HepG2 (cell line): ENCODE data around the gene DPEP1. TPM values are rescaled to one million over a fixed set of nuclear protein-coding genes. Genes with fewer than 3 reads are reported as not detected.
A peak's percentile ranks its signal among the peaks of the same experiment; 100 is the strongest.

Experiments used
- CREB1 ChIP-seq, 2 experiments: fragments of 450-650 bp in 1 of 2; IDR thresholded peaks; 2 replicates each; pipeline ENCODE4 v1.6.1; 2016 to 2017; ENCODE audit warnings: control low read depth in 1 of 2, mild to moderate bottlenecking in 1 of 2, missing compliant biosample characterization in 1 of 2, missing genetic modification characterization in 1 of 2
- FOSL1 ChIP-seq: sonication (generic); formaldehyde crosslinking; IDR thresholded peaks from 2 replicates; pipeline ENCODE4 v1.9.0; 2021; ENCODE audit warnings: missing genetic modification reagents, borderline replicate concordance
- HNF4A ChIP-seq: sonication (generic); formaldehyde crosslinking; IDR thresholded peaks from 2 replicates; pipeline ENCODE4 v1.4.0; 2020; ENCODE audit warnings: missing genetic modification reagents
- HNRNPL ChIP-seq: fragments of 200-400 bp; formaldehyde crosslinking; IDR thresholded peaks from 2 replicates; pipeline ENCODE4 v1.6.1; 2017; ENCODE audit warnings: mild to moderate bottlenecking, low read depth, low read length
- ISX ChIP-seq: sonication (generic); formaldehyde crosslinking; conservative IDR thresholded peaks from 2 replicates; pipeline ENCODE4 v1.5.0; 2020; ENCODE audit warnings: missing genetic modification reagents
- MAZ ChIP-seq, 2 experiments: sonication (generic) in 1 of 2; formaldehyde crosslinking in 1 of 2; IDR thresholded peaks; 2 replicates each; pipeline versions ENCODE4 v1.5.0 to v1.6.1; 2012 to 2020; ENCODE audit warnings: low read depth in 2 of 2, mild to moderate bottlenecking in 2 of 2, borderline replicate concordance in 1 of 2, improper control_type of control experiment in 1 of 2, low read length in 1 of 2, missing genetic modification reagents in 1 of 2, moderate library complexity in 1 of 2
- PHF21A ChIP-seq: sonication (generic); formaldehyde crosslinking; IDR thresholded peaks from 2 replicates; pipeline ENCODE4 v1.5.0; 2020; ENCODE audit warnings: mild to moderate bottlenecking, missing genetic modification reagents
- POLR2A ChIP-seq, 2 experiments: IDR thresholded peaks; 2 replicates each; pipeline ENCODE4 v1.6.1; 2011; ENCODE audit warnings: low read depth in 2 of 2, low read length in 2 of 2, mild to moderate bottlenecking in 1 of 2, moderate library complexity in 1 of 2; ENCODE audit not compliant: insufficient read depth in 1 of 2
- SMC3 ChIP-seq: IDR thresholded peaks from 2 replicates; pipeline ENCODE4 v1.6.1; 2011; ENCODE audit warnings: low read length, improper control_type of control experiment
- SP1 ChIP-seq, 2 experiments: fragments of 450-650 bp in 1 of 2; sonication (generic) in 1 of 2; formaldehyde crosslinking in 1 of 2; IDR thresholded peaks; 2 replicates each; pipeline versions ENCODE4 v1.4.0 to v1.6.1; 2016 to 2020; ENCODE audit warnings: missing genetic modification reagents in 1 of 2
- SP4 ChIP-seq: sonication (generic); formaldehyde crosslinking; IDR thresholded peaks from 2 replicates; pipeline ENCODE4 v1.8.1; 2023; ENCODE audit warnings: mild to moderate bottlenecking, missing genetic modification reagents
- SRSF9 ChIP-seq: fragments of 200-400 bp; formaldehyde crosslinking; IDR thresholded peaks from 2 replicates; pipeline ENCODE4 v1.6.1; 2018; ENCODE audit warnings: borderline replicate concordance, mild to moderate bottlenecking, low read depth, low read length; ENCODE audit not compliant: insufficient read depth, poor library complexity, severe bottlenecking
- TBX3 ChIP-seq: fragments of 450-650 bp; IDR thresholded peaks from 2 replicates; pipeline ENCODE4 v1.6.1; 2017; ENCODE audit warnings: antibody characterized with exemption, mild to moderate bottlenecking, inconsistent platforms, borderline replicate concordance
- TERF1 ChIP-seq: sonication (generic); formaldehyde crosslinking; IDR thresholded peaks from 2 replicates; pipeline ENCODE4 v1.8.0; 2022; ENCODE audit warnings: mild to moderate bottlenecking, missing genetic modification reagents, moderate library complexity
- THAP7 ChIP-seq: sonication (generic); formaldehyde crosslinking; IDR thresholded peaks from 2 replicates; pipeline ENCODE4 v1.8.1; 2023; ENCODE audit warnings: mild to moderate bottlenecking, missing genetic modification reagents
- U2AF2 ChIP-seq: fragments of 200-400 bp; formaldehyde crosslinking; IDR thresholded peaks from 2 replicates; pipeline ENCODE4 v1.6.1; 2017; ENCODE audit warnings: low read depth, mild to moderate bottlenecking, low read length
- ZBTB26 ChIP-seq: IDR thresholded peaks from 2 replicates; pipeline ENCODE4 v1.6.1; 2016; ENCODE audit warnings: missing compliant biosample characterization, missing genetic modification reagents, borderline replicate concordance
- ZIK1 ChIP-seq: sonication (generic); formaldehyde crosslinking; IDR thresholded peaks from 2 replicates; pipeline ENCODE4 v1.5.0; 2020; ENCODE audit warnings: mild to moderate bottlenecking, low read depth, missing genetic modification reagents, borderline replicate concordance
- ZMYM3 ChIP-seq: sonication (generic); formaldehyde crosslinking; IDR thresholded peaks from 2 replicates; pipeline ENCODE4 v1.5.1; 2020; ENCODE audit warnings: mild to moderate bottlenecking, missing genetic modification reagents
- ZNF136 ChIP-seq: sonication (generic); formaldehyde crosslinking; IDR thresholded peaks from 2 replicates; pipeline ENCODE4 v1.8.1; 2022; ENCODE audit warnings: low read depth, mild to moderate bottlenecking, moderate library complexity, missing genetic modification reagents
- ZNF24 ChIP-seq: fragments of 450-650 bp; IDR thresholded peaks from 2 replicates; pipeline ENCODE4 v1.6.1; 2017; ENCODE audit warnings: antibody characterized with exemption, mild to moderate bottlenecking
- ZNF337 ChIP-seq: sonication (generic); formaldehyde crosslinking; IDR thresholded peaks from 2 replicates; pipeline ENCODE4 v1.5.1; 2020; ENCODE audit warnings: missing genetic modification reagents, low read depth, mild to moderate bottlenecking, borderline replicate concordance
- ZNF607 ChIP-seq: sonication (generic); formaldehyde crosslinking; IDR thresholded peaks from 2 replicates; pipeline ENCODE4 v1.5.1; 2020; ENCODE audit warnings: missing genetic modification reagents, mild to moderate bottlenecking, borderline replicate concordance
- ZNF672 ChIP-seq: sonication (generic); formaldehyde crosslinking; IDR thresholded peaks from 2 replicates; pipeline ENCODE4 v1.8.1; 2022; ENCODE audit warnings: missing genetic modification reagents
- ZNF780A ChIP-seq: sonication (generic); formaldehyde crosslinking; IDR thresholded peaks from 2 replicates; pipeline ENCODE4 v1.8.0; 2022; ENCODE audit warnings: mild to moderate bottlenecking, missing genetic modification reagents, moderate library complexity
- ZNF883 ChIP-seq: sonication (generic); formaldehyde crosslinking; IDR thresholded peaks from 2 replicates; pipeline ENCODE4 v1.5.1; 2020; ENCODE audit warnings: mild to moderate bottlenecking, missing genetic modification reagents; ENCODE audit errors: not compliant biosample characterization
- ZSCAN29 ChIP-seq: sonication (generic); formaldehyde crosslinking; conservative IDR thresholded peaks from 2 replicates; pipeline ENCODE4 v1.4.0; 2020; ENCODE audit warnings: mild to moderate bottlenecking, missing genetic modification reagents
- polyA plus RNA-seq, 8 experiments: library from polyadenylated mRNA; depleted of rRNA in 3 of 8; stranded (reverse) in 7 of 8; unstranded in 1 of 8; fragments of >200 nt; fragmentation: Illumina TruSeq in 4 of 8; extraction: Trizol in 4 of 8; gene quantifications; 2 replicates each; pipeline versions ENCODE4 v1.2.1 to v1.2.3, GENCODE V29; 2011 to 2016; ENCODE audit warnings: low read depth in 4 of 8, missing spikeins in 1 of 8, mixed read lengths in 1 of 8; ENCODE audit not compliant: insufficient read depth in 1 of 8
- total RNA-seq, 5 experiments: library from RNA; depleted of rRNA; stranded (reverse); fragments of >200 nt; fragmentation: Illumina TruSeq; extraction: Trizol; gene quantifications; 2 replicates each; pipeline ENCODE4 v1.2.3, GENCODE V29; 2016; ENCODE audit warnings: low read depth in 1 of 5

Gene DPEP1
- total and polyA plus RNA-seq, 2 of the 13 experiments (the other 11 are each of a cell fraction or from before 2014, with no cell fraction given), result 37.6 to 52.2 TPM

DNA sequence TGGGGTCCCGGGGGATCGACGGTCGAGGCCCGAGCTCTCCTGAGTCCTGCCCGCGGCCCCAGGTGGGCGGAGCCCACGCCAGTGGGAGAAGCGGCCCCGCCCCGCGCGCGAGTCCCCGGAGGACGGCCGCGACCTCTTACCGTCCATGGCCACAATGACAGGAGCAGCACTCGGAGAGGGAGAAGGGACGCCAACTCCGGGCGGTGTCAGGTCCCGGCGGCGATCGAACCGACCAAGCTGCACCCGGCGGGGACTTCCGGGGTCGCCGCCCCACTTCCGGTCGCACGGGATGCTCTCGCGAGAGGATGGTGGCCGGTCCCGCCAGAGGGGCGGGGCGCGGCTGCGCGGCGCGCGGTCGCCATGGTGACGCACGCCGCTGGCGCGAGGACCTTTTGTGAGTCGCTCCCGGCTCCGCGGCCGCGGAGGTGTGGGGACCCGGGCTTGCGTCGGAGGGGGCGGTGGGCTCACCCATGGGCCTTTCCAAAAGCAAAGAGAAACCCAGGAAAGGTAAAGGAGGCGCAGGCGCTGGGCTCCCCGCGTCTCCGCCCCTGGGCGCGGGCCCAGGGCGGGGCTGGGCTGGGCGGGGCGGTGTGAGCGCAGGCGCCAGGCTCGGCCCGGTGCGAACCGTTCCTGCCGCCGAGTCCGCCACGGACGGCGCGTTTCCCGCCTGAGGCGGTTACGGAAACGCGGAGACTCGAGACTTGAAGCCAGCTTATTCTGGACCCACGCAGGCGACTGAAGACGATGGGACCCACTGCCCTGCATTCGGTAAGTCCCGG is 44.2 kb downstream of the DPEP1 start, which contains the start of the genes CHMP1A and SPATA33 (continued):
- TF ChIP-seq ZIK1 (CRISPR knock-in tag) (no peak; the same call in 1 of the 2 replicates), TBX3 (no peak), TERF1 (CRISPR knock-in tag) (no peak), HNF4A (CRISPR knock-in tag) (peak; percentile 37; the same call in 1 of the 2 replicates), ZNF780A (CRISPR knock-in tag) (no peak), SMC3 (no peak), SRSF9 (no peak), ZNF337 (0 out of 2 replicates have a peak, but pooled peaks have one; percentile 30), FOSL1 (no peak), THAP7 (no peak), POLR2A (IDR thresholded peaks at IDR 0.05; ENCODE audit: insufficient read depth in 1 of 2, low read depth in 2 of 2, low read length in 2 of 2) (peak; percentile 62 to 72), ZBTB26 (CRISPR knock-in tag) (peak; percentile 82), MAZ (IDR thresholded peaks at IDR 0.05; ENCODE audit: borderline replicate concordance, low read depth, low read length) (peak; percentile 57), MAZ (CRISPR knock-in tag; IDR thresholded peaks at IDR 0.05; ENCODE audit: low read depth) (peak; percentile 66; the same call in 1 of the 2 replicates), ZMYM3 (peak; percentile 61; the same call in 1 of the 2 replicates), SP1 (IDR thresholded peaks at IDR 0.05) (no peak), SP1 (CRISPR knock-in tag; IDR thresholded peaks at IDR 0.05) (0 out of 2 replicates have a peak, but pooled peaks have one; percentile 71), ZNF672 (CRISPR knock-in tag) (no peak), ZNF607 (CRISPR knock-in tag) (no peak), ZNF883 (CRISPR knock-in tag) (peak; percentile 96), U2AF2 (0 out of 2 replicates have a peak, but pooled peaks have one; percentile 48), ZNF136 (CRISPR knock-in tag) (no peak), HNRNPL (no peak), ISX (CRISPR knock-in tag) (no peak; the same call in 1 of the 2 replicates), CREB1 (IDR thresholded peaks at IDR 0.05) (no peak; the same call in 1 of the 2 replicates), CREB1 (CRISPR knock-in tag; IDR thresholded peaks at IDR 0.05) (no peak), PHF21A (CRISPR knock-in tag) (no peak), ZNF24 (no peak), SP4 (peak; percentile 77), ZSCAN29 (CRISPR knock-in tag) (peak; percentile 64; the same call in 1 of the 2 replicates)
